ENCODE data around the gene KITLG. TPM values are rescaled to one million over a fixed set of nuclear protein-coding genes. Genes with fewer than 3 reads are reported as not detected.

KITLG gene
- total and polyA plus RNA-seq, 3 experiments from 2014 or later = 0.33 to 0.49 TPM; not detected in 1

GRCh38 chr12:88572781-88573549, 7.3 kb downstream of the KITLG start:
- Mint-ChIP-seq H3K27ac (peak overlapping the region in 2 of 8 donors; percentile 27 to 61), H3K27me3 (peaks cover 1 to 4% of the 10 kb centered on the region in 2 donors), H3K9me3 (no peaks in the 10 kb centered on the region), H3K36me3 (no peaks in the 10 kb centered on the region), H3K4me3 (no peak overlapping the region), H3K4me1 (no peaks in the 10 kb centered on the region)
- CTCF ChIA-PET = no interaction called here
- no peaks in the 10 kb centered on the region for H3K36me3 ChIP-seq (ENCODE audit: insufficient read depth, low read length)
- H3K4me1 ChIP-seq (ENCODE audit: insufficient read depth, low read length) = no peaks in the 10 kb centered on the region
- no peak overlapping the region for H3K4me3 ChIP-seq (ENCODE audit: low read length)
- DNase-seq = no peak
- H3K27ac ChIP-seq (ENCODE audit: low read depth, low read length) = no peak overlapping the region
- no peaks in the 10 kb centered on the region for H3K9me3 ChIP-seq (ENCODE audit: low read length)
- POLR2A ChIA-PET = no interaction called here
- H3K27me3 ChIP-seq (ENCODE audit: insufficient read depth, low read length, poor library complexity, severe bottlenecking) = no peaks in the 10 kb centered on the region

GRCh38 chr12:88571543-88571942, 8.7 kb downstream of the KITLG start:
- H3K27ac ChIP-seq (ENCODE audit: low read depth, low read length) = no peak overlapping the region
- ChIA-PET CTCF (no interaction called here), POLR2A (no interaction called here)
- no peaks in the 10 kb centered on the region for H3K4me1 ChIP-seq (ENCODE audit: insufficient read depth, low read length)
- H3K36me3 ChIP-seq (ENCODE audit: insufficient read depth, low read length) = no peaks in the 10 kb centered on the region
- no peaks in the 10 kb centered on the region for H3K9me3 ChIP-seq (ENCODE audit: low read length)
- H3K27me3 ChIP-seq (ENCODE audit: insufficient read depth, low read length, poor library complexity, severe bottlenecking) = no peaks in the 10 kb centered on the region
- Mint-ChIP-seq H3K27ac (no peak overlapping the region), H3K4me1 (no peaks in the 10 kb centered on the region), H3K36me3 (no peaks in the 10 kb centered on the region), H3K9me3 (no peaks in the 10 kb centered on the region), H3K4me3 (no peak overlapping the region), H3K27me3 (no peaks in the 10 kb centered on the region)
- no peak for DNase-seq
- no peak overlapping the region for H3K4me3 ChIP-seq (ENCODE audit: low read length)

- H3K4me1 ChIP-seq (ENCODE audit: insufficient read depth, low read length) = no peaks in the 10 kb centered on the region
- no peak overlapping the region for H3K4me3 ChIP-seq (ENCODE audit: low read length)
- ChIA-PET CTCF (no interaction called here), POLR2A (no interaction called here)
- H3K27me3 ChIP-seq (ENCODE audit: insufficient read depth, low read length, poor library complexity, severe bottlenecking) = no peaks in the 10 kb centered on the region
- H3K4me1 Mint-ChIP-seq = no peaks in the 10 kb centered on the region
- H3K9me3 ChIP-seq (ENCODE audit: low read length) = no peaks in the 10 kb centered on the region
- H3K27ac ChIP-seq (ENCODE audit: low read depth, low read length) = no peak overlapping the region
- DNase-seq = no peak
- no peaks in the 10 kb centered on the region for H3K9me3 Mint-ChIP-seq
- H3K4me3 Mint-ChIP-seq = no peak overlapping the region
- H3K27me3 Mint-ChIP-seq = no peaks in the 10 kb centered on the region
- no peaks in the 10 kb centered on the region for H3K36me3 ChIP-seq (ENCODE audit: insufficient read depth, low read length)
- H3K27ac Mint-ChIP-seq = no peak overlapping the region
- no peaks in the 10 kb centered on the region for H3K36me3 Mint-ChIP-seq
Measured at GRCh38 chr12:88570103-88570502, 10.2 kb downstream of the KITLG start.

- POLR2A ChIA-PET = no interaction called here
- Histone ChIP-seq H3K4me3 (ENCODE audit: low read length) (no peak overlapping the region), H3K4me1 (ENCODE audit: insufficient read depth, low read length) (no peaks in the 10 kb centered on the region), H3K27ac (ENCODE audit: low read depth, low read length) (no peak overlapping the region), H3K9me3 (ENCODE audit: low read length) (no peaks in the 10 kb centered on the region), H3K27me3 (ENCODE audit: insufficient read depth, low read length, poor library complexity, severe bottlenecking) (no peaks in the 10 kb centered on the region), H3K36me3 (ENCODE audit: insufficient read depth, low read length) (no peaks in the 10 kb centered on the region)
- DNase-seq = no peak
- H3K27ac Mint-ChIP-seq = no peak overlapping the region
- H3K4me3 Mint-ChIP-seq = no peak overlapping the region
- CTCF ChIA-PET = no interaction called here
- no peaks in the 10 kb centered on the region for H3K9me3 Mint-ChIP-seq
- H3K36me3 Mint-ChIP-seq = no peaks in the 10 kb centered on the region
- H3K4me1 Mint-ChIP-seq = no peaks in the 10 kb centered on the region
- H3K27me3 Mint-ChIP-seq = no peaks in the 10 kb centered on the region
Measured at GRCh38 chr12:88566430-88566829, 13.8 kb downstream of the KITLG start.

- no peaks in the 10 kb centered on the region for H3K36me3 ChIP-seq (ENCODE audit: insufficient read depth, low read length)
- no peaks in the 10 kb centered on the region for H3K4me1 ChIP-seq (ENCODE audit: insufficient read depth, low read length)
- Mint-ChIP-seq H3K9me3 (no peaks in the 10 kb centered on the region), H3K4me1 (no peaks in the 10 kb centered on the region), H3K27ac (no peak overlapping the region), H3K4me3 (no peak overlapping the region), H3K27me3 (no peaks in the 10 kb centered on the region), H3K36me3 (no peaks in the 10 kb centered on the region)
- no peaks in the 10 kb centered on the region for H3K27me3 ChIP-seq (ENCODE audit: insufficient read depth, low read length, poor library complexity, severe bottlenecking)
- ChIA-PET CTCF (no interaction called here), POLR2A (no interaction called here)
- H3K4me3 ChIP-seq (ENCODE audit: low read length) = no peak overlapping the region
- H3K9me3 ChIP-seq (ENCODE audit: low read length) = no peaks in the 10 kb centered on the region
- no peak overlapping the region for H3K27ac ChIP-seq (ENCODE audit: low read depth, low read length)
- no peak for DNase-seq
Measured at GRCh38 chr12:88562846-88563582, 17.3 kb downstream of the KITLG start.

- H3K36me3 ChIP-seq (ENCODE audit: insufficient read depth, low read length) = no peaks in the 10 kb centered on the region
- H3K9me3 ChIP-seq (ENCODE audit: low read length) = no peaks in the 10 kb centered on the region
- H3K27ac ChIP-seq (ENCODE audit: low read depth, low read length) = no peak overlapping the region
- no peaks in the 10 kb centered on the region for H3K9me3 Mint-ChIP-seq
- no peaks in the 10 kb centered on the region for H3K27me3 ChIP-seq (ENCODE audit: insufficient read depth, low read length, poor library complexity, severe bottlenecking)
- DNase-seq = no peak
- no peak overlapping the region for H3K4me3 Mint-ChIP-seq
- ChIA-PET POLR2A (no interaction called here), CTCF (no interaction called here)
- H3K27me3 Mint-ChIP-seq = no peaks in the 10 kb centered on the region
- H3K36me3 Mint-ChIP-seq = no peaks in the 10 kb centered on the region
- H3K4me1 Mint-ChIP-seq = no peaks in the 10 kb centered on the region
- no peak overlapping the region for H3K27ac Mint-ChIP-seq
- H3K4me1 ChIP-seq (ENCODE audit: insufficient read depth, low read length) = no peaks in the 10 kb centered on the region
- no peak overlapping the region for H3K4me3 ChIP-seq (ENCODE audit: low read length)
Measured at GRCh38 chr12:88562151-88562550, 18.1 kb downstream of the KITLG start.

- ChIA-PET POLR2A (no interaction called here), CTCF (no interaction called here)
- Histone ChIP-seq H3K9me3 (ENCODE audit: low read length) (no peaks in the 10 kb centered on the region), H3K27me3 (ENCODE audit: insufficient read depth, low read length, poor library complexity, severe bottlenecking) (no peaks in the 10 kb centered on the region), H3K4me3 (ENCODE audit: low read length) (no peak overlapping the region), H3K4me1 (ENCODE audit: insufficient read depth, low read length) (no peaks in the 10 kb centered on the region), H3K36me3 (ENCODE audit: insufficient read depth, low read length) (no peaks in the 10 kb centered on the region), H3K27ac (ENCODE audit: low read depth, low read length) (no peak overlapping the region)
- Mint-ChIP-seq H3K27ac (no peak overlapping the region), H3K36me3 (no peaks in the 10 kb centered on the region), H3K27me3 (peaks cover 0 to 2% of the 10 kb centered on the region in 2 donors), H3K4me3 (no peak overlapping the region), H3K4me1 (no peaks in the 10 kb centered on the region), H3K9me3 (peaks cover 0 to 2% (median 0%) of the 10 kb centered on the region in 5 donors)
- no peak for DNase-seq
Measured at GRCh38 chr12:88559772-88560171, 20.5 kb downstream of the KITLG start.

GRCh38 chr12:88559199-88559598, 21.1 kb downstream of the KITLG start:
- Histone ChIP-seq H3K27ac (ENCODE audit: low read depth, low read length) (no peak overlapping the region), H3K9me3 (ENCODE audit: low read length) (no peaks in the 10 kb centered on the region), H3K36me3 (ENCODE audit: insufficient read depth, low read length) (no peaks in the 10 kb centered on the region), H3K27me3 (ENCODE audit: insufficient read depth, low read length, poor library complexity, severe bottlenecking) (no peaks in the 10 kb centered on the region), H3K4me1 (ENCODE audit: insufficient read depth, low read length) (no peaks in the 10 kb centered on the region), H3K4me3 (ENCODE audit: low read length) (no peak overlapping the region)
- Mint-ChIP-seq H3K27ac (no peak overlapping the region), H3K27me3 (peaks cover 0 to 2% of the 10 kb centered on the region in 2 donors), H3K4me1 (no peaks in the 10 kb centered on the region), H3K9me3 (peaks cover 0 to 2% (median 0%) of the 10 kb centered on the region in 5 donors), H3K36me3 (no peaks in the 10 kb centered on the region), H3K4me3 (no peak overlapping the region)
- POLR2A ChIA-PET = no interaction called here
- CTCF ChIA-PET = no interaction called here
- no peak for DNase-seq
